NCI-H1048 (cell line): Measurements from ENCODE around the gene HPSE2.

Source experiments
- DNase-seq: peaks from one replicate; lab custom pipeline; 2025; lab: John Stamatoyannopoulos, UW

Gene HPSE2

DNA sequence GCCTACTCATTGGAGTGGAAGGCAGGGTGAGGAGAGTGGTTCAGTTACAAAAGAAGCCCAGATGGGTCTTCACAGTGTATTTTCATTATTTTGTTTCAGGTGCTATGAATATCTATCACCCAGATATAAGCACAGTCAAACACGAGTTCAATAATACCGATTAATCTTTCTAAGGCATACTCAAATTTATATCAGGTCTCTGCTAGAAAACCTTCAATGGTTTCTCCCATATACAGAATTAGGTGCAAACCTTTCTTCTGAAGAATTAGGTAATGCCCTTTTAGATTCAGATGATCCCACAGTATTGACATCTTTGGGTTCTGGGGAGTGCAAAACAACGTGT is 774.2 kb downstream of the HPSE2 start:
- DNase-seq = no peak

DNA sequence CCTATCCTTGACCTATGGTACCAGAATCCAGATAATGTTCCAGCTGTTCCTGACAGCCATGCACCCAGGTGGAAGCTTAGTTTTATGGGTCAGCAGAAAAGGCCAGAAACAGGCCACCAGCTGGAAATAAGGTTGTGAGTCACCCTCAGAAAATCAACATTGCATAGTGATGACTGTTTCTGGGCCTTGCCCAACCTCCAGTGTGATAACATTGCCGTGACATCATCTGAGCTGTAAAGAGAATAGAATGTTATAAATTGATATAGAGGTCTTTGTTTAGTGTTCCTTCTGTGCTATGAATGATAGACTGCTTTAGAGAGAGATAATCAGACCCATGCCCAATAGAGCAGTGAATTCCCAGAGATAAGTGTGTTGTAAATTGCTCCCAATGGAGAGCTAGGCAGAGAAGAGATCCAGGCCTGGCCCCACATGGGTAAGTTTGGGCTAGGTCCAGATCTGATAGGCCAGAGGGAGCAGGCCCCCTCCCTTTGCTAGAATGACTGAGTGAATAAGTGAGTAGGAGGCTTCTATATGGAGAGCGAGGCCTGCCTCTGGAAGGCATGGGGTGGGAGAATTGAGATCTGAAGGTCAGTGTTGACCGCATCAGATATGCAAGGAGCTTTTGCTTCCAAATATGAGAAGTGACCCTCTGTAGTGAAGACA is 774.7 kb downstream of the HPSE2 start:
- no peak for DNase-seq

DNA sequence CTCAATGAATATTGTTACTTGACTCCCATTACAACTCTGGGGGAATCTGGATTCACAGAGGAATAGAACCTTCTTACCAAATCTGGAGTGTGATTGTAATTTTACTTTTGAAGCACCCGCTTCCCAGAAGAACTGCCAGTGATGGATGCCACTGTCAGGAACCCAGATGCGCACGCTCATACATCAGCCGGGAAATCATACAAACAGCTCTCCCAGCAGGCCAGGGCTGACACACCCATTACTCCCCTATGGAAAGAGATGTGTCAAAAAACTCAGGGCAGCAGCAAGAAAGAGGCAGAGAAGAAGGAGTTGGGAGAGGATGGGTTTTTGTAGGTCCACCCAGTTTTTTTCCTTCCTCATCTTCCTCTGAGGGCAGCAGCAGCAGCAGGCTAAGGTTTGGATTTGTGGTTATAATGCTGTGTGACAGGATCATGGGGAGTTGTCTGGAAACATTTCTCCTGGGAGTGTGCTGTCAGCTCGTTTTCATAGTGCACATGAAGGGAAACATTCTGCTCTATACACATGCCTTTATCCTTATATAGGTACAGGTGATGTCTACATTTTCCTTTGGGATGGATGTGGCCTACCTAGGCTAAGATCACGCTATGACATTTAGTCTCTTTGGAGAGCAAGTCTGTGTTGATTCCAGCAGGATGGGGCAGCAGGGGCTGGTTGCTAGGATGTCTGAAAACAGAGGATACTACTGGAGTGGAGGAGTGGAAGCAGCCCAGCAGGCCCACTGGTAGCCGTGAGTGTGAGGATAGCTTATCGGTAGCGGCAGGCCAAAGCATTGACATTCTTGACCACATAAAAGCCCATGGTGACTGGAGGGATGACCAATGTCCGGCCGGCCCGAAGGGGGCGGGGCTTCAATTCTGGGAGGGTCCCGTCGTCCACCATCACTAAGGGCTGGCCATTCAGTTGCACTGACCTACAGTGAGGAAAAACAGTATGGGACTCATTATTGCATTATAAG is 776.6 kb downstream of the HPSE2 start:
- DNase-seq = no peak

DNA sequence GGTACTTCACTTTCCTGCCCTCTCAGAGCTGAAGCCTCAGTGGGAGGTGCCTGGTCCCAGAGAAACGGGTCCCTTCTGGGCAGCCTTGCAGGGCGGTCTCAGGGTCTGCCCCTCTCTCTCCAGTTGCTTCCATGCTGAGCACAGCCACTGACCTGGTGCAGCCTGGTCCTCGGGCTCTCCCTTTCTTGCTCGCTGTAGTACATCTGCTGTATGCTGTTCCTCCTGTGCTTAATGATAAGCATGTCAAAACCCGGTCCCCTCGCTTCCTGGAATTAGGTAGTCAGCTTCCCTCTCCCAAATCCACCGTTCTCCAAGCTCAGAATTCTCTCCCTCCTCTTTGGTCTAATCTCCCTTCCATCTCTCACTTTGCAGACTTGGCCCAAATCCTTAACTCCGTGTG is 777.9 kb downstream of the HPSE2 start:
- DNase-seq = no peak

DNA sequence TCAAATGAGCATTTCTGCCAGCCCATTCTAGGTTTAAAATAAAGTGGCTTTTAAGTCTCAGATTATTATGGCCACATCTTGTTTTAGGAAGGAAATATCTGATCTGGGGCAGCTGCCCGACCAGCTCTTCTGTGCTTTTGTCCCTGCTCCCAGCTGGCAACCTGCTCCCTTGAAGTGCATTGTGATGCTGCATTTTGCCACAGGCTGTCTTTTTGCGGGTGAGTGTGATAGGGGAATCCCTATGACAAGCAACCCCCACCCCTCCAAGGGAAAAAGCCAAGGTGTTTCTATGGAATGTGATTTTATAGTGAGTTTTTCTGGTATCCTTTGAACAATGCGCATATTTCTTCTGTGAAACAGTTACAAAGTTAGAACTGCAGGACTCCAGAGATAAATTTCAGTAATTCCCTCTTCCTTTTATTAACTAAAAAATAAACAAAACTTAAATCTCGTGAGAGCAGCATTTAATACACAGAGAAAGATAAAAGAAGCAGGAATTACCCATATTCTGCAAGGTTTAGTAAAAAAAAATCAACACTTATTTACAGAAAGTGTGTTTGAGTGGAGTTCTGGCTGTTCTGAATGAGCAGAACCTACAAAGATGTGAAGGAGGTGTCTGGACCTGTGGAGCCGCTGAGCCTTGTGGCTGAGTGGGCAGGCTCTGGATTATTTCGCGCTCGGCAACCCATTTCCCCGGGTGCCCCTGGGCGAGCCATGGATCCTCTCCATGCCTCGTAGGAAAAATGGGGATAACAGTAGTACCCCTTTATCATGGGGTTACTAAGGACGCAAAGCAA is 778.8 kb downstream of the HPSE2 start:
- DNase-seq = no peak

DNA sequence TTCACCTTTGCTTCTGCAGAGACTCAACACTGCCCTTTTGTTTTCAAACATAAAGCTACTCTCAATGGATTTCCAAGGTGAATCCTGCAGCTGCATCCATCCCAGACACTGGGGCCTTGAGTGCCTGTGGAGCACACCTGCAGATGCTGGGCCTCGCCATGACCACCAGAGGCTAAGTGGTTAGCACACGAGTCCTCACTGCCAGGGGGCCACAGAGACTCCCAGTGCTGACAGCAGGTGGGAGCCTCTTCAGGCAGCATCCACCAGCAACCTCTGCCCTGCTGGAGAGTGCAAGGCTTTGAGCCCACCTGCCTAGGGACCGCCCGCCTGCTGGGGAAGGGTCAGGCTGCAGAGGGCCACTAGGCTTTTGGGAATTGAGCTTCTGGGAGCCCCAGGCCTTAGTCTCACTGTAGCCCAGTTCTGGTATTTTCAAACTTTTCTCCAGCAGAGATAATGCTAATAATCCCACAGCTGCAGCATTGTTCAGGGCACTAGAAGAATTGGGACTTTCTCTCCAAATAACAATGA is 779.5 kb downstream of the HPSE2 start:
- no peak for DNase-seq

DNA sequence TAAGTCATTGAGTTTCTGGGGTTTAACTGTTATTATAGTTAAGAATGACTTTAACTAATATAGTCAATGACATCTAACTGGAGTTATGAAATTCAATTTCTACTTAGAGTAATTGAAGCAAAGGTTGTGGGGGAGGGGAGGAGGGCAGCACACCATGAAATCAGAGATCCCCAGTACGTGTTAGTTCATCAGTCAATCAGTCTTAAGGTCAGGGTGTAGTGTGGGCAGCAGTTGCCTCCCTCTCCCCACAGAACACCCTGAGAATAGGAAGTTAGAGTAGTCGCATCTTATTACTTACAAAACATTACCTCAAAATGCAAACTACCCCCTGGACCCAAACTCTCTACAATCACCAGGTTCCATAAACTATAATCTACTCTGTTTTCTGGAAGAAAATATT is 781.9 kb downstream of the HPSE2 start:
- DNase-seq = no peak

DNA sequence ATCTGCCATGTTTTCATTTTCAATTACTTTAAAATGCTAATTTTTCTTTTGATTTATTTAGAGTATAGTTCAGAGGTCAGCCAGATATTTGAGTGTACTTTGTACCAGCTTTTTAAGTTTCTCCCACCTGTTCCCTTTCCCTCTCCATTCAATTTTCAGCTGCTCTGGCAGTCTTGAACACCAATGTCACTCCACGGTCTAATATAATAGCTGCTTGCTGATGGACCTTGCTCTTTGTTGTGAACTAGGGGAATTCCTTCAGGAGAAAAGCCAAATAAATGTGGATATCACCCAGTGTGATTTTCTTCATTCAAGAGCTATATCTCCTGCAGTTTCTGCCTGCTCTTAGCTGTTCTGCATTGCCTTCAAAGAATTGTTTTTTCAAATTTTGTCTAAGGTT is 785.0 kb downstream of the HPSE2 start:
- DNase-seq = no peak

DNA sequence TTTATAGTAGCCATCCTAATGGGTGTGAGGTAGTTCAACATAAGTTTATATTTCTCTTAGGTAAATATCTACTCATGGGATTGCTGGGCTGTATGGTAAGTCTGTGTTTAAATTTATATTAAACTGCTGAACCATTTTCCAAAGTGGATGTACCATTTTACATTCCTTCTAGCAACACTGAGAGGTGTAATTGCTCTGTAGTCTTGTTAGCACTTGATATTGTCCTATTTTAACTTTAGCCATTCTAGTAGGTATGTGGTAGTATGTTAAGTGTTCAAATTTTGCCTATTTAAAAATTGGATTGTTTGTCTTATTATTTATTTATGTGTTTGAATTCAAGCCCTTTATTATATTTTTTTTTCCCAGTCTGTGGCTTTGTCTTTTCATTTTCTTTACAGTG is 786.4 kb downstream of the HPSE2 start:
- DNase-seq = no peak

DNA sequence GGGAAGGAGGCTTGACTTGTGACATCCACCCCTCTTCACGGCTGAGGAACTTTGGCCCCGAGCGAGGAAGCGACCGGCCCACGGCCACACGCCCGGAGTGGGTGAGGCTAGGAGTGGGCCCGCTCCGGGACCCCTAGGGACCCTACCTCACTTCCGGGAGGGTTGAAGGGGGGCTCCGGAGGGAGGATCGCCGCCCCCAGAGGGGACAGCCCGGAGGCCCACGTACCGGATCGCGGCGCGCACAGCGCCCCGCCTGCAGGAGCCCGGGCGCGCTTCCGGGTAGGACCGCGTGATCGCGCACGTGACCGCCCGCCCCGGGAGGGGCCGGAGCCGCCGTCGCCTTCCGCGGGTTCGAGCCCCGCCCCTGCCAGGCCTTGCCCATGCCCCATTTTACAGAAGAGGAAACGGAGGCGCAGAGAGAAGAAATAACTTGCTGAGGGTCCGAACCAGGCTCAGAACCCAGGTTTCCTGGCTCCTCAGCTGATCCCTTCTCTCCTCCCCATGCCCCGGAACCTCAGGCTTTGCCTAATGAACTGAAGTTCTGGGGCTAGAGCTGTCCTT is 788.9 kb downstream of the HPSE2 start, which contains the start of gene HPS1:
Gene HPS1 (minus strand): TSS at position 275 of the 561 bp plus-strand sequence. CDS start 3,695 bp downstream, outside the sequence.
- peak; percentile 50 for DNase-seq

DNA sequence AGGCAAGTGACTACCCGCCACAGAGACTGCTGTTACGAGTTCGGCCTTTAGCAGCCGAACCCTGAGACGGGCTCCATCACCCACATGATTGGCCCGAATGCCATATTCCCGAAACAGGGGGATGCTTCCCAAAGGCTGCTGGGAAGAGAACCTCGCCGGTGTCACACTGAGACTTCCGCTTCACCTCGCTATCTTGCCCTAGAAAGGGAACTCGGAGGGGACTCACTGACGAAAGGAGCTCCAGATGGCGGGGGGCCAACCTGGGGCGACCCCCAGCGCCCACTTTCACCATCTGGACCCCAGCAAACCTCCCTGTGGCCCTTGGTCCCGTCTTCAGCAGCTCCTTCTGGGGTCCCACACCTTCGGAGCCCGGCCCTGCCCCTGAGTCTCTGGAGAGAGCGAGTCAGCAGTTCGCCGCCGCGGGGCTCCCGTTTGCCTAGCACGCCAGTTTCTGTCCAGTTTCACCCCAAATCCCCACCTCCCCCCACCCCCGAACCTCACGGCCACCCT is 789.4 kb downstream of the HPSE2 start:
- no peak for DNase-seq

DNA sequence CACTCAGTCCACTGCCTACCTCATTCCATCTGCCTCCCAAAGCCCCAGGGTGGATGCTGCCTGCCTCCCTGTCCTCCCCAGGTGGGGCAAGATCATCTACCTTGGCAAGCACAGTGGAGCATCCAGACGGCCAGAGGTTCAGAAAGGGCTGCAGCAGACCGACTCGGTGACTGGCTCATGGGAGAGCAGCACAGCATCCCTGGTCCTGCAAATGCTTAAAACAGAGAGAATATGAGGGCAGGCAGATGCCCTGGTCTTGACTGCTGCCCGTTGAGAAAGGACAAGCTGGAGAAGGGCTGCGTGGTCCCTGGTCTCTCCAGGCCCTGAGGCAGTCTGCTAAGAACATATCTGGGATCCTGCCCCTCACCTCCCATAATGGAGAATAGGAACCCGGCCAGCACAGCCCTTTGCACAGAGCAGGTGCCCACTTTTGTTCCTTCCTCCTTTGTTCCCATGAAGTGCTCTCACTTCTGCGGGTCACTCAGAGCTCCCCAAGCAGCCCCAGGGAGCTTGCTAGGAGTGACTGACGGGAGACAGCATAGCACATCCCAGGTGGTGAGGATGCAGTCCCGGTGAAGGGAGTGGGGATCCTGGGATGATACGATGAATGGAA is 790.3 kb downstream of the HPSE2 start:
- no peak for DNase-seq

DNA sequence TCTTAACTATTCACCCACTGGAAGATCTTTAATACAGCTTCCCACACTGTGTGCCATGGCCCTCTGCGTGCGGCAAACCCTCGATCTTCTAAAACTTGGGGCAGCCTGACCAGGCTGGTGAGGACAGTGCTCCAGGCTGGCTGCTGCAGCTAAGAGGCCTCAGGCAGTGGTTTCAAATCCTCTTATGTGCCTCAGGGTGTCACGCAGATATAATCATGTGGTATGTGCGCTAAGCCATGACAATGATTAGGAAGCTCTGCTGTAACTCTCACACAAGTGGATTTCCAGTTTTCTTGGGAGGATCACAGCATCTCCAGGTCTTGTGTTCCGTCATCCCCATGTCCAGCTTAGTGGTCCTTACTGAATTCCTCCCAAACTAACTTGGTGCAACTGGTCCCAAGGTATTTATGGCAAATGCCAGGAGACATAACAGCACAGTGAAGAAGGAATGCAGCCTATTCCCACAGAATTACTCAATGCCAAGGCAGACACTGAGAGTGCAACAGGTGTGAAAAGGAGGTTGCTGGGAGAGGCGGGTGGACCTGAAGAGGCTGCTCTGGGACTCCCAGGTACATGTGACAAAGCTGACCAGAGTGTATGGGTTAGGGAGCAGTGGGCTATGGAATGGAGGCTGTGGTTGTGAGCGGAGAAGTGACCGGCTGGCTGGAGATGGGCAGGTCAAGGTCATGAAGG is 791.2 kb downstream of the HPSE2 start:
- no peak for DNase-seq

DNA sequence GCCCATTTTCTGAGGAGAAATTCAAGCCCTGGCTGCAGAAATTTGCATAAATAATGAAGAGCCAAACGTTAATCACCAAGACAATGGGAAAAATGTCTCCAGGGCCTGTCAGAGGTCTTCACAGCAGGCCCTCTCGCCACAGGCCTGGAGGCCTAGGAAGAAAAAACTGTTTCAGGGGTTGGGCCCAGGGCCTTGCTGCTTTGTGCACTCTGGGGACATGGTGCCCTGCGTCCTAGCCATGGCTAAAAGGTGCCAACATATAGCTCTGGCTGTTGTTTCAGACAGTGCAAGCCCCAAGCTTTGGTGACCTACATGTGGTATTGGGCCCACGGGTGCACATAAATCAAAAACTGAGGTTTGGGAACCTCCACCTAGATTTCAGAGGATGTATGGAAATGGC is 796.9 kb downstream of the HPSE2 start:
- DNase-seq = no peak

DNA sequence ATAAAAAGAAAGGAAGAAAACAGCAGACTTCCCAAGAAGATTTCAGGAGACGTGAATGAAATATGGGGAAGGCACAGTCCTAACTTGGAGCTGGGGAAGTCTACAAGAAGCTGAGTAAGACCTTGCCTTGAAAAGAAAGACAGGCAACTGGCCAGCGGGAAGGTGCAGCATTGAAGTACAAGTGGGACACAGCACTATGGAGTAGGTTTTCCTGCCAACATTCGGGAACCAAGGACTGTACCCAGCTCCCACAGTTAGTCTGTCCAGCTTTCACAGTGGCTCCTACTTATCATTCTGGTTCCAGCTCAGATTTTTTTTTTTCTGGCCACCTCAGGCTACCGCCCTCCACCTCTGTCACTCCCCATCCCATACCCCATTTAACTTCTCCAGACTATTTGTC is 798.9 kb downstream of the HPSE2 start:
- no peak for DNase-seq

DNA sequence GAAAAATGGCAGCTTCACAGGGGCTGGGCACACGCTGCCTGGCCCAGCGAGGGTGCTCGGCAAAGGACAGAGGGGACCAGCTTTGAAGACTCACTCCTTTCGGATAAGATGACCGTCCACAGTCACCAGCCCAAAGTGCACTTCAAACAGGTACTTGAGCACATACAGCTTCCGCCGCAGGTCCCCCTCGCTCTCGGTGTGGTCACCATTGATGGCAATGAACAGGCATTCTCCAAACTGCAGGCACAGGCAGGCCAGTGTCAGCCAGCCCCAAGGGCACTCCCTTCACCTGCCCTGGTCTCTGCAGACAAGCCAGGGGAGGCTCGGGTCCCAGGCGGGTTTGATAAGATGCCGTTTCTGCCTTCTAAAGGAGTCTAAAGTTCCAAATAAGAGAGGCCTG is 800.5 kb downstream of the HPSE2 start:
- DNase-seq = no peak

DNA sequence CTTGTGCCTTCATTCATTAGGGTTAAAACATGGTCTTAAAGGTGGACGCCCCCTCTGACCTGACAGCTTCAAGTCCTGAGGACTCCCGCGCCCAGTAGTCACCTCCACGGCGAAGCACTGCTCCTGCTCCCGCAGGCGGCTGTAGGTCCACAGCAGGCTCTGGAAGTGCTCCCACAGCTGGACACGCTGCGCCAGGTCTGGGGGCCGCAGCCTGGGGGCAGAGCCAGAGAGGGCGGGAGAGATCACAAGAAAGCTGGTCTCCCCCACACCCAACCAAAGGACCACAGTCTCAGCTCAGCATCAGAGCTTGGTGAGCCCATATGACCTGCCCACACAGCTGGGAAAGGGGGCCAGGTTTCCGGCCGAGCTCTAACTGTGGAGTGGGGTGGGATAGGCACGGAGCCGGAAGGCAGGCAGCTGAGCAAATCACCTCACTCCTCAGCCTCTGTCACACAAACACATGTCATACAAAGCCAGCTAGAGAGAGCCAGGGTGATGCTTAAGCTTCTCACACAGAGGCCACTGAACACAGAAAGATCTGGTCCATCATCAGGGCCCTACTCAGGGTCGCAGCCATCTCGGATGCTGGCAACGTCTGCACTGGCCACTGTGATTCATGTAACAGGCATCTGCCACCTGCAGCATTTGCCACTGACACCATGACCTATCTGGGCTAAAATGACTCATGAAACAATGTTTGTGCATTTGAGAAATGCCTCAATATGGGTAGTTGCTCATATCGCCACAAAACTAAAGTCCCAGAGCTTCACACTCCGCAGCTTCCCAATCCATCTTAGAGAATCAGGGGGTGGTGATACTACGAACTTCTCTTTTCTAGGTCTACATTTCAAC is 801.5 kb downstream of the HPSE2 start:
- DNase-seq = no peak

DNA sequence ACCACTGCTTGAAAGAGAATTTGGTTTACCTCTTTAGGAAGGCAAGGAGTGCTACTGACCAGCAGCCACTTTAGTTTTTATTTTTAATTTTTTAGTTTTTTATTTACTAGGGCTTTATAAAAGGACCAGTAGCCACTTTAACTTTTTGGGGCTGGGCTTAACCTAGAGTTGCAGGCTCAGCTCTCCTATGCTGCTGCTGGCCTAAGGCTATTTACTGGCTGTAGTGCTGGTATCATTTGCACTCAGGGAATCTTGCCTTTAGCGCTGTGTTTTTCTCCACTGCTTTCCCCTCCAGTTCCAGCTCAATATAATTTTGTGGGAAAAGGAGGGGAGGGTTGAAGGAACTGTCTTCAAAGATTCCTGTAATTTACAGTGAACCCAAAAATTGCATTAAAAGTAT is 802.3 kb downstream of the HPSE2 start:
- DNase-seq = no peak

DNA sequence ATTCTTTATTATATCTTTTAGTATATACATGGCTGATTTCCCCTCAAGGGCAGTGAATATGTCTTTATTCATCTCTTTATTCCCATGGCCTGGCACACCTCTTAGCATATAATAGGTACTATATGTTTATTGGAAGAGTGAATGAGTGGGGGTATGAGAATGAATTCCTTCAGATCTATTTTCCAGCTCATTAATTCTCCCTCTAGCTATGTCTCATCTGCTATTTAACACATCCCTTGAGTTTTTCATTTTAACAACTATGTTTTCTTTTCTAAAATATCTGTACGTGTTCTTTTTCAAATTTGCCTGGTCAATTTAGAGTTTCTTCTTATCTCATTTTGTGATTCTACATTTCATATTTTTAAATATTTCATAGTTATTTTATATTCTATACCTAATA is 803.3 kb downstream of the HPSE2 start:
- DNase-seq = no peak

DNA sequence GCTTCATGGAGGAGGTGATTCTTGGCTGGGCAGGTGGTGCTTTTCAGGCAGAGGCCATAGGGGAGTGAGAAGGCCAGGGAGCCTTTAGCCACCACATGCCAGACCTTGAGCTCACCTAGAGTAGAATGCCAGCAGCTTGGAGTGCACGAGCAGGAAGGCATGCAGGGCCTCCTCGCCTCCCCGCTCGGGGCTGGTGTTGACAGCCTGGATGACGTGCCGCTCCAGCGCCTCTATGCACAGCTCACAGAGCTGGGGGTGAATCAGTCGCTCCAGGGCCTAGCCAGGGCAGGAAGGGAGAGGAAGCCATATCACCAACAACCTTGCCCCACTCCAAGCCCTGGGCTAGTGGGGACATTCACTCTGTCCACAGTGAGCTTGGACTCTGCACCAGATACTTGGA is 804.6 kb downstream of the HPSE2 start:
- DNase-seq = no peak
